Upper lobe of left lung (tissue), 6 donors: ENCODE data around the gene HIVEP3. TPM values are rescaled to one million over a fixed set of nuclear protein-coding genes. Genes with fewer than 3 reads are reported as not detected.

ENCODE experiments used
- ATAC-seq, 2 donors: fragments of 200-7000 bp; cut with Tn5 transposase; one replicate each; pipeline ENCODE4 v1.9.1; 2022; ENCODE audit warnings: mild to moderate bottlenecking in 2 of 2, moderate library complexity in 2 of 2; ENCODE audit not compliant: low FRiP score in 2 of 2
- DNase-seq, 2 donors: peaks; one replicate each; pipeline ENCODE4 v3.0.0-alpha.2; 2019 to 2020
- H3K27ac ChIP-seq, 4 donors: fragments of 200-600 bp; sonication (generic); one replicate each; pipeline ENCODE4 v1.5.1; 2016 to 2019
- H3K27me3 ChIP-seq, 4 donors: fragments of 200-600 bp; sonication (generic); one replicate each; pipeline ENCODE4 v1.5.1; 2017 to 2019
- H3K36me3 ChIP-seq, 4 donors: fragments of 200-600 bp; sonication (generic); one replicate each; pipeline ENCODE4 v1.5.1; 2016 to 2019
- H3K4me1 ChIP-seq, 4 donors: fragments of 200-600 bp; sonication (generic); one replicate each; pipeline ENCODE4 v1.5.1; 2018 to 2019
- H3K4me3 ChIP-seq, 4 donors: fragments of 200-600 bp; sonication (generic); one replicate each; pipeline ENCODE4 v1.5.1; 2017 to 2019; ENCODE audit warnings: mild to moderate bottlenecking in 2 of 4, moderate library complexity in 1 of 4
- H3K9me3 ChIP-seq, 4 donors: fragments of 200-600 bp; sonication (generic); one replicate each; pipeline ENCODE4 v1.5.1; 2018 to 2019
- EP300 ChIP-seq, 4 donors: sonication (generic); formaldehyde crosslinking; IDR thresholded peaks; one replicate each; pipeline ENCODE4 v1.5.1; 2017; ENCODE audit warnings: antibody characterized with exemption in 4 of 4, control low read depth in 2 of 4
- POLR2A ChIP-seq, 4 donors: fragments of 450-650 bp; IDR thresholded peaks; one replicate each; pipeline ENCODE4 v1.5.1; 2016 to 2017; ENCODE audit warnings: antibody characterized with exemption in 4 of 4, mild to moderate bottlenecking in 2 of 4
- POLR2AphosphoS5 ChIP-seq, 2 donors: sonication (generic); formaldehyde crosslinking; IDR thresholded peaks; one replicate each; pipeline ENCODE4 v1.5.1; 2017; ENCODE audit warnings: antibody characterized with exemption in 2 of 2
- WGBS, 2 donors: methylation state at CpG; one replicate each; pipeline ENCODE4 v1.1.5; 2017 to 2018; 5-methylcytosine and 5-hydroxymethylcytosine counted together
- total RNA-seq, 6 donors: library from RNA; depleted of rRNA in 4 of 6; stranded (reverse); fragments of >200 nt in 4 of 6; gene quantifications; one replicate each; pipeline versions ENCODE4 v1.1.0 to v1.2.1, GENCODE V29; 2016 to 2021
- TF ChIP-seq, protein P1 (sequence below), 6 experiments: fragments of 450-650 bp in 4 of 6; fragments of 200-600 bp in 2 of 6; sonication (generic) in 2 of 6; IDR thresholded peaks; one replicate each; pipeline ENCODE4 v1.5.1; 2016 to 2019; ENCODE audit warnings: antibody characterized with exemption in 6 of 6
- donor health status: DM: no; HTN: no; CAD: no; lungs with moderate emphysema.
- donor health status: DM: no; HTN: yes; CAD: no; lungs with severe emphysema.

Gene HIVEP3
- total RNA-seq, 6 donors from 2014 or later = 9.7 to 23.0 (median 11.6) TPM

DNA sequence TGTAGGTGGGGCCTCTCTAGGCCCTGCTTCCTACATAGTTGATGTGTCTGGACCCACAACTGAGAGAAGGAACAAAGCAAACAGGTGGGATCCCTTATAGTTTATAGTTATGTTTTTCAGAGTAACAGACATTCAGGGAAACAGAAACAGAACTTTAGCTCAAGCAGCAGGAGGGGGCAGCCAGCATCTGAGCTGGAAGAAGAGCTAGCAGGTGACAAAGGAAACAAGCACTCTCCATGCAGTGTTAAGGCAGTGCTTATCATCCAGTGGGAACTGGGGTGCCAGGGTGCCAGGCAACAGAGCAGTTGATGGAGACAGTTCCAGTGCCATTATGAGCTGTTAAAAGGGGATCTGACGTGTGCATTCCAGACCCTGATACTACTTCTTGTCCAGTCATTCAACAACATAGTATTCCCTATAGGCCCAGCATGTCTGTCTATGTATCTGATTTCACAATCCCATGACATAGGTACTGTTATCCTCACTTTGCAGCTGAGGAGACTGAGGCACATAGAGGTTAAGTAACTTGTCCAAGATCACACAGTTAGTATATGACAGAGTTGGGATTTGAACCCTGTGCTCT lies 13.5 kb downstream of the HIVEP3 start:
- 100% methylated on average over 1 of the region's 1 CpG for WGBS, 2 donors
- Histone ChIP-seq H3K27me3 (no peaks in the 10 kb centered on the region), H3K4me1 (peaks cover 20 to 39% (median 31%) of the 10 kb centered on the region in 4 donors), H3K4me3 (no peak overlapping the region), H3K36me3 (no peaks in the 10 kb centered on the region), H3K9me3 (no peaks in the 10 kb centered on the region), H3K27ac (no peak overlapping the region)
- ATAC-seq (no peak), DNase-seq (no peak)
- TF ChIP-seq POLR2AphosphoS5 (IDR thresholded peaks at IDR 0.05) = no peak
- TF ChIP-seq, protein P1, sequence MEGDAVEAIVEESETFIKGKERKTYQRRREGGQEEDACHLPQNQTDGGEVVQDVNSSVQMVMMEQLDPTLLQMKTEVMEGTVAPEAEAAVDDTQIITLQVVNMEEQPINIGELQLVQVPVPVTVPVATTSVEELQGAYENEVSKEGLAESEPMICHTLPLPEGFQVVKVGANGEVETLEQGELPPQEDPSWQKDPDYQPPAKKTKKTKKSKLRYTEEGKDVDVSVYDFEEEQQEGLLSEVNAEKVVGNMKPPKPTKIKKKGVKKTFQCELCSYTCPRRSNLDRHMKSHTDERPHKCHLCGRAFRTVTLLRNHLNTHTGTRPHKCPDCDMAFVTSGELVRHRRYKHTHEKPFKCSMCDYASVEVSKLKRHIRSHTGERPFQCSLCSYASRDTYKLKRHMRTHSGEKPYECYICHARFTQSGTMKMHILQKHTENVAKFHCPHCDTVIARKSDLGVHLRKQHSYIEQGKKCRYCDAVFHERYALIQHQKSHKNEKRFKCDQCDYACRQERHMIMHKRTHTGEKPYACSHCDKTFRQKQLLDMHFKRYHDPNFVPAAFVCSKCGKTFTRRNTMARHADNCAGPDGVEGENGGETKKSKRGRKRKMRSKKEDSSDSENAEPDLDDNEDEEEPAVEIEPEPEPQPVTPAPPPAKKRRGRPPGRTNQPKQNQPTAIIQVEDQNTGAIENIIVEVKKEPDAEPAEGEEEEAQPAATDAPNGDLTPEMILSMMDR (IDR thresholded peaks at IDR 0.05) = no peak
- TF ChIP-seq EP300 (IDR thresholded peaks at IDR 0.05) = no peak
- TF ChIP-seq POLR2A (IDR thresholded peaks at IDR 0.05) = no peak

DNA sequence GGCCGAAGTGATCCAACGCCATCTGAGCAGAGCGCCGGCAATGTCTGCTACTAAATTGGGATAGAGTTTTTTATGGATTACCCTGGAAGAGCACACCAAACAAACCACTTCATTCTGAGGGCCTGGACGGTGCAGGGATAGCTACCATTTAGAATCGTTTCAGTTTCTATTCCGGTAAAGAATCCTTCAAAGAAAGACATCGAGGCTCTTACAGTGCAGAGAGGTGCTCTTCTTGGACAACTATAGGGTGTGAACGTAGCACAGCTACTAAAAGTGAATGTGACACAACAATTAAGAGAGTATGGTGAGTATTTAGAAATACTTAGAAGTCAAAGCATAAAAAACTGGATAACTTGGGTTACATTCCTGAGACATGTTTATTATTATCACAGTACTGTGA lies 16.1 kb downstream of the HIVEP3 start:
- no peaks in the 10 kb centered on the region for H3K36me3 ChIP-seq
- H3K9me3 ChIP-seq = no peaks in the 10 kb centered on the region
- H3K4me1 ChIP-seq = peaks cover 32 to 58% (median 50%) of the 10 kb centered on the region in 4 donors
- 50 to 60% methylated on average over 9 of the region's 9 CpGs for WGBS, 2 donors
- no peak overlapping the region for H3K4me3 ChIP-seq
- TF ChIP-seq, protein P1 (IDR thresholded peaks at IDR 0.05) = no peak
- no peak for TF ChIP-seq EP300 (IDR thresholded peaks at IDR 0.05)
- no peak for TF ChIP-seq POLR2AphosphoS5 (IDR thresholded peaks at IDR 0.05)
- no peak for TF ChIP-seq POLR2A (IDR thresholded peaks at IDR 0.05)
- peak in 1 of 2 donors; percentile 15 for ATAC-seq
- peak overlapping the region; percentile 46 to 84 (median 64) for H3K27ac ChIP-seq
- no peaks in the 10 kb centered on the region for H3K27me3 ChIP-seq
- no peak for DNase-seq

DNA sequence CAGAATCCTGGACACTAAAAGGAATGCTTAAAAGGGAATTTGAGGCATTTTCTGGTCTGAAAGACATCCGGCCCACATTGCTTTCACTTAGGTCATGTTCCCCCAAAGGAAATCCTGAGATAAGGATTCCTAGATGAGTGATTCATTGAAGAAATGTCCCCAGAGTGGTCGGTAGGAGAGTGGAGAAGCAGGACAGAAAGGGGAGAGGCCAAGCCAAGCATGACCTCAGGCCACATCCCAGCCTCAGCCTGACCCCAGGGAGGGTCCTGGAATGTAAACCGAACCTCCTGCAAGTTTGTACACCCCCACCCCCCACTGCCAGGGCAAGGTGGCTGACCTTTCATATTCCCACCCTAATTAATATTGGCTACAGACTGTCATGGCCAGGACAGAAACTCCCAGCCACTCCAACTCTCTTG lies 16.6 kb downstream of the HIVEP3 start:
- no peaks in the 10 kb centered on the region for H3K9me3 ChIP-seq
- peaks cover 36 to 63% (median 53%) of the 10 kb centered on the region in 4 donors for H3K4me1 ChIP-seq
- H3K4me3 ChIP-seq = no peak overlapping the region
- peak overlapping the region; percentile 56 to 84 (median 64) for H3K27ac ChIP-seq
- ATAC-seq = peak; percentile 62 to 81
- TF ChIP-seq POLR2AphosphoS5 (IDR thresholded peaks at IDR 0.05) (no peak), EP300 (IDR thresholded peaks at IDR 0.05) (peak in 1 of 4 donors; percentile 21)
- no peaks in the 10 kb centered on the region for H3K27me3 ChIP-seq
- H3K36me3 ChIP-seq = no peaks in the 10 kb centered on the region
- no peak for DNase-seq
- 31 to 32% methylated on average over 3 of the region's 3 CpGs for WGBS, 2 donors

DNA sequence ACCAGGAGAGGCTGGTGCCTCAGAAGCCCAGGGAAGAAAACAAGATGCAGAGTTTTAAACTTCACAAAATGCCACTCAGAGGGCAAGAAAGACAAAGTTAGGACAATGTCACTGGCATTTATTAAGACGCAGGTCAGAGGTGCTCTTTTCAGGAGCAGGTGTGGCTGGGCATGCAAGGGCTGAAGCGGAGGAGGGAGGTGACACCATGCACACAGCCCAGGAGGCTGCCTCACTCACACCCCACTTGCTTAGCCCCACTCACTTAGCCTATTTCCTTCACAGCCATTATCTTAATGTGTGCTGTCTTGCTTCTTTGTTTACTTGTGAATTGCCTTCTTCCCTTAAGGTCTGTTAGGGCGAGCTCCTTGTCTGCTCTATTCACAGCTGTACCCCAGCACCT lies 17.2 kb downstream of the HIVEP3 start:
- Histone ChIP-seq H3K9me3 (no peaks in the 10 kb centered on the region), H3K4me3 (no peak overlapping the region), H3K27ac (peak overlapping the region; percentile 56 to 84 (median 64)), H3K36me3 (no peaks in the 10 kb centered on the region), H3K27me3 (no peaks in the 10 kb centered on the region), H3K4me1 (peaks cover 36 to 66% (median 53%) of the 10 kb centered on the region in 4 donors)
- no peak for DNase-seq
- ATAC-seq = peak in 1 of 2 donors; percentile 5
- 62 to 72% methylated on average over 3 of the region's 3 CpGs for WGBS, 2 donors
- TF ChIP-seq, protein P1 (IDR thresholded peaks at IDR 0.05) = no peak
- no peak for TF ChIP-seq POLR2AphosphoS5 (IDR thresholded peaks at IDR 0.05)
- TF ChIP-seq EP300 (IDR thresholded peaks at IDR 0.05) = no peak
- TF ChIP-seq POLR2A (IDR thresholded peaks at IDR 0.05) = no peak

DNA sequence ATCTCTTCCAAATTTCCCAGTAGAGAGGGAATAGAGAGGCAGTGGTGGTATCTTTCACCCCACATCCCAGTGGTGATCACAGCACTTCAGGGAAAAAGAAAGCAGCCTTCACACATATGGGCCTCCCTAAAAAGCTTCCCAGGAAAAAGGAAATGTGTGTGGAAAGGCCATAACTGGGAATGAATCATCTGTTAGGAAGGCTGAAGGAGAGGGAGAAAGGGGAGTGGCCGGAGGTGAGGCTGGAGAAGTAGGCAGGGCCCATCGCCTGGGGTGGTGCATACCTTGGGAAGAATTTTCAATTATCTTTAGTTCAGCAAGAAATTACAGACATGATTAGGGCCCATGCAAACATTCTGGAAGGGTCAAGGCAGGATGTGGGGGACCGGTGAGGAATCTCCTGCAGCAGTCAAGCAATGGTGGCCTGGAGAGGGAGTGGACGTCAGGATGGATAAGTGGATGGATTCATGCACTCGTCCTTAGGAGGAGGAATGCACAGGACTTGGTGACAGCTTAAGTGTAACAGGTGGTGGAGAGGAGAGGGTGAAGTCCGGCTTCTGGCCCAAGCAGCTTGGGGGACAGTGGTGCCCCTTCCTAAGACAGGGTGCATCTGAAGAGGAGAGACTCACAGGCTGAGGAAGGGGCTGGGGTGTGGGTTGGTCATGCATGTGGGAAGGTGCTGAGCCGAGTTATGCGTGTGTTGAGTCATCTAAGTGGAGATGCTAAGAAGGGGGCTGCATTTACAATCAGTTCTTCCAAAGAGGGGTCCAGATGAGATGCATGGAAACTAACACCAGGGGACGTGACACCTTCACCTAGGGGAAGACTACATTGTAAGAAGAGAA lies 17.9 kb downstream of the HIVEP3 start:
- 87 to 91% methylated on average over 9 of the region's 9 CpGs for WGBS, 2 donors
- Histone ChIP-seq H3K4me3 (no peak overlapping the region), H3K9me3 (no peaks in the 10 kb centered on the region), H3K27ac (peak overlapping the region in 3 of 4 donors; percentile 21 to 84 (median 56)), H3K4me1 (peaks cover 38 to 70% (median 53%) of the 10 kb centered on the region in 4 donors), H3K27me3 (no peaks in the 10 kb centered on the region), H3K36me3 (no peaks in the 10 kb centered on the region)
- ATAC-seq = no peak
- TF ChIP-seq EP300 (IDR thresholded peaks at IDR 0.05) (no peak), POLR2AphosphoS5 (IDR thresholded peaks at IDR 0.05) (no peak), POLR2A (IDR thresholded peaks at IDR 0.05) (no peak)
- TF ChIP-seq, protein P1 (IDR thresholded peaks at IDR 0.05) = no peak
- DNase-seq = no peak
